GM21447 (cell line): ENCODE results near the gene INHA.
A peak's percentile ranks its signal among the peaks of the same experiment; 100 is the strongest.

ENCODE experiments used
- ATAC-seq: cut with Tn5 transposase; IDR thresholded peaks from one replicate; pipeline ENCODE4 v1.9.1; 2021; ENCODE audit not compliant: unreplicated experiment

Gene INHA

DNA sequence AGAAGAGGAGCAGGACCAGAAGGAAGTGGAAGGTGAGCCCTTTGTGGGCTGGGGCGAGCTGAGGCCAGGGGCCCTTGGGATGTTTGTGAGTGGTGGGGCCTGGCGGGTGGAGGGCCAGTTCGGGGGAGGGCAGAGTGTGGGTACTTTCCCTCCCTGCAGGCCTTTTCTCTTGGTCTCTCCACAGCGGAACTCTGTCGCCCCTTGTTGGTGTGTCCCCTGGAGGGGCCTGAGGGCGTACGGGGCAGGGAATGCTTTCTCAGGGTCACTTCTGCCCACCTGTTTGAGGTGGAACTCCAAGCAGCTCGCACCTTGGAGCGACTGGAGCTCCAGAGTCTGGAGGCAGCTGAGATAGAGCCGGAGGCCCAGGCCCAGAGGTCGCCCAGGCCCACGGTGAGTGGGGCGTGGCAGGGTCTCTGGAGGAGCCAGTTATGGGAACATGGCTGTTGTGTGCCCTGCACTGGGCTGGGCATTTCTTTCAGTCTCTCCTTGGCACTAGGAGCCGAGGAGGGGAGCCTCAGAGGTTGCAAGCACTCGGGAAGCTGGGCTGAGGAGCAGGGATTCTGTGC is 36.4 kb downstream of the INHA start:
- ATAC-seq: no peak

DNA sequence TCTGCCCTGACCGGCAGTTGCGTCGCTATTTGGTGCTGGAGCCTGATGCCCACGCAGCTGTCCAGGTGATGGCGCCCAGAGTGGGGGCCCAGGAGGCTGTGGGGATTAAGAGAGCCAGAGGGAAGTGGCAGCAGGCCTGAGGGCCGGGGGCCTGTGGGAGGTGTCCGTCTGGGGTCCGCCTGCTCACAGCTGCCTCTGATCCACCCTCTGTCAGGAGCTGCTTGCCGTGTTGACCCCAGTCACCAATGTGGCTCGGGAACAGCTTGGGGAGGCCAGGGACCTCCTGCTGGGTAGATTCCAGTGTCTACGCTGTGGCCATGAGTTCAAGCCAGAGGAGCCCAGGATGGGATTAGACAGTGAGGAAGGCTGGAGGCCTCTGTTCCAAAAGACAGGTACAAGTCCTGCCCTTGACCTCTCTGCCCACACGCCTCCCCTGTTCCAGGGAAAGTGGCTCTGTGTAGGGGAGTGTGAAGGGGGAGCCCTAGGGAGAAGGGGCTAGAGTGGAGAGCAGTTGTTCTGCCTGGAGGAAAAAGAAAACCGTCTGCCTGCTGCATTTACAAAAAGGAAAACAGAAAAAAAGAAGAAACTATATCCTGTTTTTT is 37.1 kb downstream of the INHA start:
- no peak for ATAC-seq

GRCh38 chr2:219611306-219611705 is 39.2 kb downstream of the INHA start:
- ATAC-seq: no peak

DNA sequence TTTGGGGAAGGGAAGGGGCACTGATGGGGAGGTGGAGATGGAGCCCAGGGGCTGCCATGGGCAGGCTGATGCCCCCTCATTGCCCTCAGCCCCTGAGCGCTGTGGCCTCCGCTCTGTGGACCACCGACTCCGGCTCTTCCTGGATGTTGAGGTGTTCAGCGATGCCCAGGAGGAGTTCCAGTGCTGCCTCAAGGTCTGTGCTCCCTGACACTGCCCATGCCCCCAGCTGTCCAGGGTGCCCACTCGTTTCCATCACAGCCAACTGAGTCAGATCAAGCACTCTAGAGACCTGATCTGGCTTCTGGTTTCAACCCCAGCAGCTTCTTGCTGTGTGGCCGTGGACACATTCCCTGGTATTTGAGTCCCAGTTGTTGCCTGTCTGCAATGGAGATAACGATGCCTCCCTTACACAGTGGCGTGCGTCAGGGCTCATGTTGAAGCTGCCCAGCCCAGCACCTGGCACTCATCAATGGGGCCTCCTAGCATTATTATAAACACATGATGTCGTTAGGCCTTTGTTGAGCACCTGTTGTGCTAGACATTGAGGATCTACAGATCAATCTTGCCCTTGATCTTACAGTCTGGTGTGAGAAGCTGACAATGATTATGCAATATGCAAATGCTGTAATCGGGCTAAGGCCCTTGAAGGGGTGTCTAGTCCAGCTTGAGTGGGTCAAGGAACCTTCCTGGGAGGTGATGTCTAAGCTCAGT is 39.9 kb downstream of the INHA start:
- no peak for ATAC-seq

DNA sequence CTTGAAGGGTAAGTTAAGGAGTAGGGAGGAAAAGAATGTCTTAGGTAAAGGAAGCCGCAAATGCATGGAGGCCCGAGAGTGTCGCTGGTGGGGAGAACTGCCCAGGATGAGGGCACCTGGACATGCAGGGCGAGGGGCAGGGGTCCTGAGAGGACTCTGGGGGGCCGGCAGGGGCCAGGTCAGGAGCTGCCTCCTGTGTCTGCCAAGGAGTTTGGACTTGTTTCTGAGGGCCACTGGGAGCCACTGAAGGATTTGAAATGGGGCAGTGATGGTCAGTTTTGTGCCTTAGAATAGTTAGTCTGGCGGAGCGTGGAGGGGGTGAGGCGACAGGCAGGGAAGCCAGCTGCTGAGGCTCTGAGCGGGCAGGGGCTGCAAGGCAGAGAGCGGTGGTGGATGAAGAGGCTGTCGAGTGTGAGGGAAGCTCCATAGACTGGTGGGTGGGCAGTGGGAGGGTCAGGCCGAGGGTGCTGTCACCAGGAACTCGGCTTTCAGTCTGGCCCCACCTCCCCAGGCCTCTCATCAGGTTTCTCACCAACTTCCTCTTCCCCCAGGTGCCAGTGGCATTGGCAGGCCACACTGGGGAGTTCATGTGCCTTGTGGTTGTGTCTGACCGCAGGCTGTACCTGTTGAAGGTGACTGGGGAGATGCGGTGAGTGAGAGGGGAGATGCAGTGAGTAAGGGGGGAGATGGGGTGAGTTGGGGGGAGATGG is 40.6 kb downstream of the INHA start:
- ATAC-seq: peak; percentile 50

- no peak for ATAC-seq
Observed at GRCh38 chr2:219613461-219614070, 41.5 kb downstream of the INHA start.

DNA sequence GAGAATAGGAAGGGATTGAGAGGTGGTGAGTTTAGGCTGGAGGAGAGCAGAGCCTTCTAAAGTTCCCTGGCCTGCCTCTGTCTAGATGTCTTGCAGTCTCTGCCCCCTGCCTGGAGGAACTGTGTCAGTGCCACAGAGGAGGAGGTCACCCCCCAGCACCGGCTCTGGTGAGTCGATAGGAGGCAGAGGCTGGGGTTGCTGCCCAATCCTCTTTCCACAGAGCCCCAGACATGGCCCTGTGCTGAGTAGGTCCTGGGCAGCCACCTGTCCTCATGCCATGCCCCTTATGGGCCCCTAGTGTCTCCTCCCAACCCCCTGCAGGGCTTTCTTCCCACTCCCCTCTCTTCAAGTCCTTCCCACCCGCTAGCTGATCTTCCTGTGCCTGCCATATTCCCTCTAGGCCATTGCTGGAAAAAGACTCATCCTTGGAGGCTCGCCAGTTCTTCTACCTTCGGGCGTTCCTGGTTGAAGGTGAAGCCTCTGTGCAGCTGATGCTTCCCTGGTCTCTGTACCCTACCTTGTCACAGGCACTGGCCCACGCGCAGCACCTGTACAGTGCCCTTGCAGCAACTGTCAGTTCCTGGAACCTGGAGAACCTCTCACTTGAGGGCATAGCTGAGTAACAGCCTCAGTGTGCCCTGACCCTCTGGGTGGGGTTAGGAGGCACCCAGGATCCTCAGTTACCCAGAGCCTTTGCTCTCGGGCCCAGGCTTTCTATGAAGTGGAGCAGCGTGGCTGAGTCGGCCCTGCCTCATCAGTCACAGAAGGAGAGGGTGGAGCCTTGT is 42.2 kb downstream of the INHA start:
- ATAC-seq: no peak

DNA sequence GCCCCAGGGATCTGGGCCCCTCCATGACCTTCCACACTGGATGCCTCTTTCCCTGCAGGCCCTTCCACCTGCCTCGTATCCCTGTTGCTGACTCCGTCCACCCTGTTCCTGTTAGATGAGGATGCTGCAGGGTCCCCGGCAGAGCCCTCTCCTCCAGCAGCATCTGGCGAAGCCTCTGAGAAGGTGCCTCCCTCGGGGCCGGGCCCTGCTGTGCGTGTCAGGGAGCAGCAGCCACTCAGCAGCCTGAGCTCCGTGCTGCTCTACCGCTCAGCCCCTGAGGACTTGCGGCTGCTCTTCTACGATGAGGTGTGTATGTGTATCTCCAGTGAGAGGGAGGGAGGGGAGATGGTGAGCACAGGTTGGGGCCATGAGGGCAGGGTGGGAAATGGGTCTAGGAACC is 42.9 kb downstream of the INHA start:
- ATAC-seq: no peak

DNA sequence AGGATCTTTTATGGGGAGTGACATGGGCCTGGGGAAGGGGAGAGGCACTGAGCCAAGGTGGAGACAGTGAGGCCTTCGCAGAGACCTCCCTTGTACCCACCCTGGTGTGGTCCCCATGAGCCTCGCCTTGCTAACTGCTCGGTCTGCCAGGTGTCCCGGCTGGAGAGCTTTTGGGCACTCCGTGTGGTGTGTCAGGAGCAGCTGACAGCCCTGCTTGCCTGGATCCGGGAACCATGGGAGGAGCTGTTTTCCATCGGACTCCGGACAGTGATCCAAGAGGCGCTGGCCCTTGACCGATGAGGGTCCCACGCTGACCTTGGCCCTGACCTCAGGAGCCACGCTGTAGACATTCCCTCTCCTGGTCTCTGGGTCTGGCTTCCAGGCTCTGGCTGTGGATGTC is 43.8 kb downstream of the INHA start:
- ATAC-seq: no peak

DNA sequence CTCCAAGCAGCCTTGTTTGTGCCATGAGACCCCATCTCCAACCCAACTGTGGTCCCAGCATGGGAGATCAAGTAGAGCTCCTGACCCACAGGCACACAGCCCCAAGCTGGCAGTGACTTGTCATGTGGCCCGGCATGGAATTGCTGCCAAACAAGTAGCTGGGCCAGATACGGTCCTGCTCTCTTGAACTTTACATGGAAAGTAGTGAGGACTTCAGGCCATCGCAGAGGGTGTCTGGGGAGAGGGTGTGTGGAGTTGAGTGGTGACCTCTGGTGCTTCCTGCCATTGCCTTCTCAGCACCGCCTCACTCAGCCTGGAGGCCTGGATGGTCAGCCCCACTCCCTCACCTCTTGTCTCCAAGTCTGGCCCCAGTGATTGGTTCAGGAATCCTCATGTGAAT is 44.4 kb downstream of the INHA start:
- no peak for ATAC-seq

- no peak for ATAC-seq
Observed at GRCh38 chr2:219618733-219619122, 46.6 kb downstream of the INHA start.

DNA sequence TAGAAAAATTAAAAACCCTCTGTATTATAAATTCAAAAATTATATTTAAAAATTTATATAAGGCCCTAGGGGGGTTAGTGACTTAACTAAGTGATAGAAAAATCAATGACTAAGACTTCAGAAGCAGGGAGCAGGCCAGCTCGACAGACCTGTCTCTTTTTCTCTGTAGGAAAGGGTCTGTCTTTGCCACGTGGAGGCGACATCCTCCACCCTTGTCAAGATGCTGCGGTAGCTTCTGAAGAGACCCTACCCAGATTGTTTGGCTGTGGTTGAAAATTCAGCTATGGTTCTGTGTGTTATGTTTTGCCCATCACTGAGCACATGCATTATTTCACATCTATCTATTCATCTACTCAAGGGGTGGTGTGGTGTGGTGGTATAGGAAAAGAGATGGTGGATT is 47.1 kb downstream of the INHA start:
- no peak for ATAC-seq

DNA sequence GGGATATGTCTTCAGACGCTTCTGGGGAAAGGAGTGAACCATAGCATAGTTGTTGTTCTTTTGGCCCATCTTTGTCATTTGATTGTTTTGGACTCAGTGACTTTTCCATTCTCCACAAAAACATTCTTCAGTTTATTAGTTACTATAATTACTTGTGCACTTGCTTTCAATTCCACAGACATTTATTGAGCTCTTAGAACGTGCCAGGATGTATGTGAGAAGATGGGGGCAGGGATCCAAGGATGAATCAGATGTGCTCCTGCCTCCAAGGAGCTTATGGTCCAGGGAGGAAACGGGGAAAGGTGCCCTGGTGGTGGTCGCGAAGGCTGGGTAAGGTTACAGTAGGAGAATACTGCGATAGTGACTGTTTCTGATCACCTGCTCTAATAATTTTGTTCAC is 48.4 kb downstream of the INHA start:
- no peak for ATAC-seq

GRCh38 chr2:219621935-219622334 is 49.8 kb downstream of the INHA start:
- ATAC-seq: no peak

- no peak for ATAC-seq
Observed at GRCh38 chr2:219622472-219622871, 50.4 kb downstream of the INHA start.

DNA sequence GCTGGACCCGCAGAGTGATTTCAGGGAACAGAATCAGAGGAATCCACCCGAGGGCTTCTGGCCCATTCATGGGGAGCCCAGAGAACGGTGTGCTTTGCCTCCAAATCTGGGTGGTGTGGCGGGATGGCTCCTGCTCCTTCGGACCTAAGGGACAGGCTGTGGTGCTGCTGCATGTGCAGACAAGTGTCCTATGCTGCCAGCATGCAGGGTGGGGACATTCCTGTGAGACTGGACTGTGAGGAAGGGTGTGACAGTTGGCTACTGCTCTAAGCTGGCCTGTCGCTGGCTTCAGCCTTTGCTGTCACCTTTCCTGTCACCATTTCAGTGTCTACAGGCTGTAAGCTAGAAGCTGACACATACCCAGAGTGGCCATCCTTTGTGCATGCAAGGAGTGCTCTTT is 52.5 kb downstream of the INHA start:
- no peak for ATAC-seq

- ATAC-seq: no peak
Observed at GRCh38 chr2:219625179-219625578, 53.1 kb downstream of the INHA start.
